Small intestine (tissue), 7 donors: ENCODE data around the gene FAM76A. TPM values are rescaled to one million over a fixed set of nuclear protein-coding genes. Genes with fewer than 3 reads are reported as not detected.

Experiments used
- DNase-seq, 2 donors: peaks; one replicate each; pipeline versions ENCODE4 v3.0.0 to v3.0.0-alpha.2; 2013
- FAIRE-seq: peaks from 2 replicates; lab custom pipeline; 2012; peaks lifted over from hg19 to GRCh38; lab: Jason Lieb, UNC
- H3K27ac ChIP-seq, 3 donors: one replicate each; pipeline ENCODE4 v1.5.1; 2013; ENCODE audit warnings: low read length in 2 of 3, mild to moderate bottlenecking in 2 of 3, control low read depth in 1 of 3, inconsistent platforms in 1 of 3, low read depth in 1 of 3, moderate library complexity in 1 of 3
- H3K27me3 ChIP-seq, 3 donors: one replicate each; pipeline ENCODE4 v1.6.1; 2013; ENCODE audit warnings: low read length in 3 of 3, inconsistent platforms in 1 of 3; ENCODE audit not compliant: control insufficient read depth in 3 of 3, insufficient read depth in 3 of 3
- H3K36me3 ChIP-seq, 3 donors: one replicate each; pipeline ENCODE4 v1.6.1; 2013; ENCODE audit warnings: low read length in 3 of 3, inconsistent platforms in 1 of 3, low read depth in 1 of 3, mild to moderate bottlenecking in 1 of 3, moderate library complexity in 1 of 3; ENCODE audit not compliant: control insufficient read depth in 3 of 3, insufficient read depth in 2 of 3
- H3K4me1 ChIP-seq, 3 donors: one replicate each; pipeline ENCODE4 v1.6.1; 2013; ENCODE audit warnings: low read length in 2 of 3, inconsistent platforms in 1 of 3, low read depth in 1 of 3, mild to moderate bottlenecking in 1 of 3, moderate library complexity in 1 of 3; ENCODE audit not compliant: control insufficient read depth in 3 of 3, insufficient read depth in 2 of 3
- H3K4me3 ChIP-seq, 3 donors: one replicate each; pipeline ENCODE4 v1.5.1; 2013; ENCODE audit warnings: low read length in 3 of 3, control low read depth in 1 of 3, inconsistent platforms in 1 of 3, low read depth in 1 of 3, mild to moderate bottlenecking in 1 of 3, moderate library complexity in 1 of 3
- H3K9me3 ChIP-seq, 2 donors: one replicate each; pipeline ENCODE4 v1.6.1; 2013; ENCODE audit warnings: low read depth in 1 of 2, low read length in 1 of 2; ENCODE audit not compliant: control insufficient read depth in 2 of 2, insufficient read depth in 1 of 2
- WGBS, 3 donors: extraction: QIAGEN DNeasy Blood & Tissue Kit; methylation state at CpG; one replicate each; pipeline ENCODE4 v1.1.7; 2013; 5-methylcytosine and 5-hydroxymethylcytosine counted together
- polyA plus RNA-seq, 4 donors: library from polyadenylated mRNA; stranded (reverse) in 3 of 4; unstranded in 1 of 4; fragments of 200-250 nt in 3 of 4; fragments of 120-200 nt in 1 of 4; gene quantifications; one replicate each; pipeline versions ENCODE4 v1.2.1 to v1.2.3, GENCODE V29; 2013
- donor health status: healthy with polysubstance abuse.
- donor health status: control.
- donor health status: control.
- donor health status: Bipolar disorder and iron deficiency.
- donor health status: healthy.

The FAM76A gene
- polyA plus RNA-seq, 4 donors, result 3.5 to 8.3 (median 4.1) TPM

DNA sequence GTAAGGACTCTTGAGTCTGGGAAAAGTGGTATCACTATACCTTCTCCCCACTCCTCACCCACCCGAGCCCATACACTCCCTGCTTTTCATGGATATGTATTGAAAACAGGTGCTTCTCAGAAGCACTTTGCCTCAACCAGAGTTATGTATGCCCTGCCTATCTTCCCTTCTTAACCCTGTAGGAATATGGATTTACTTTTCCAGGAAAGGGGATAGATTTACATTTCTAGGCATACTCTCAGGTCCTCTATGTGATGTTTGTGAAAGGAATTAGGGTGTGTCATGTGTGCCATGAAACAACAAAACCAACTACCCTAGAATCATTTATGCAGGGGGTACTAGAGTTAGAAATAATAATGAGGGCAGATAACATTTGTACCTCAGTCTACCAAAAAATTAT is 36.3 kb downstream of the FAM76A start:
- Histone ChIP-seq H3K4me3 (no peak overlapping the region), H3K27me3 (no peaks in the 10 kb centered on the region), H3K4me1 (no peaks in the 10 kb centered on the region), H3K9me3 (no peaks in the 10 kb centered on the region), H3K27ac (no peak overlapping the region), H3K36me3 (peaks cover 7 to 15% (median 10%) of the 10 kb centered on the region in 3 donors)
- FAIRE-seq (no peak), DNase-seq (no peak)
- 94 to 100% (median 100%) methylated on average over 1 of the region's 1 CpG for WGBS, 3 donors

DNA sequence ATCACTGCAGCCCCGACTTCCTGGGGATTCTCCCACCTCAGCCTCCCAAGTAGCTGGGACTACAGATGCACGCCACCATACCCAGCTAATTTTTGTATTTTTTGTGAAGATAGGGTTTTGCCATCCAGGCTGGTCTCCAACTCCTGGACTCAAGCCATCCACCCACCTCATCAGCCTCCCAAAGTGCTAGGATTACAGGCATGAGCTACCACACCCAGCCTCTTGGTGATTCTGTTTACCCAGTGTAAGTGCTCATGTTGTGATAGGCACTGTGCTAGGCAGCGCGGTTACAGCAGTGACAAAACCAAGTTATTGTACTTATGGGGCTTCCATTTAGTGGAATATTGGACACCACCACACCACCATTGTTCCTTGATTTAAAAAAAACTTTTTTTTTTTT is 37.6 kb downstream of the FAM76A start:
- Histone ChIP-seq H3K27ac (no peak overlapping the region), H3K9me3 (no peaks in the 10 kb centered on the region), H3K4me3 (no peak overlapping the region), H3K27me3 (no peaks in the 10 kb centered on the region), H3K36me3 (peaks cover 7 to 10% (median 7%) of the 10 kb centered on the region in 3 donors), H3K4me1 (no peaks in the 10 kb centered on the region)
- FAIRE-seq (no peak), DNase-seq (no peak)
- WGBS, 3 donors, result 90 to 95% (median 93%) methylated on average over 4 of the region's 4 CpGs

DNA sequence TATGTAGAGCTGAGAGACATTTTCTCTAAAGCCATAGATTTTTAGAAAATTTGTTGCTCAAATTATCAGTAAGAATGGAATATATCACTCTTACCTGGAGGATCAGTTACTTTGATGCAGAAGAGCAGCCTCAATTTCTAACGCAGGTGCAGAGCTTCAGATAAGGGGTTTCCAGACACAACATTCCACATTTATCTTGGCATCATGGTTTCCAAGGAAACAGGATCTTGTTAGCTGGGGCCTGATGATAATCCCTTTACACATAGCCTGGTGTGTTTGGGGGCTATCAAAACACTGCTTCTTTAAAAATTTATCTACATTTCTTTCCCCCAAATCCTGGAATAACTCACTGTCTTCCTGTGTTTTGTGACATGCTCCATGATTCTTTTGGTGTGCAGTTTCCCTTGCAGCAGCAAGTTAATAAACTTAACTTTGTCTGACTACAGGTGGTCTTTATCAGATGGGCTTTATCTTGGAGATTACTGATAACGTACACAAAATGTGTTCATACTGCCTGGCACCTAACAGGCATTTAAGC is 44.6 kb downstream of the FAM76A start:
- FAIRE-seq (no peak), DNase-seq (no peak)
- H3K9me3 ChIP-seq, result no peaks in the 10 kb centered on the region
- H3K27me3 ChIP-seq, result no peaks in the 10 kb centered on the region
- H3K4me3 ChIP-seq, result no peak overlapping the region
- 18 to 57% (median 43%) methylated on average over 2 of the region's 2 CpGs for WGBS, 3 donors
- H3K27ac ChIP-seq, result no peak overlapping the region
- H3K4me1 ChIP-seq, result peaks cover 0 to 11% (median 4%) of the 10 kb centered on the region in 3 donors
- no peaks in the 10 kb centered on the region for H3K36me3 ChIP-seq

DNA sequence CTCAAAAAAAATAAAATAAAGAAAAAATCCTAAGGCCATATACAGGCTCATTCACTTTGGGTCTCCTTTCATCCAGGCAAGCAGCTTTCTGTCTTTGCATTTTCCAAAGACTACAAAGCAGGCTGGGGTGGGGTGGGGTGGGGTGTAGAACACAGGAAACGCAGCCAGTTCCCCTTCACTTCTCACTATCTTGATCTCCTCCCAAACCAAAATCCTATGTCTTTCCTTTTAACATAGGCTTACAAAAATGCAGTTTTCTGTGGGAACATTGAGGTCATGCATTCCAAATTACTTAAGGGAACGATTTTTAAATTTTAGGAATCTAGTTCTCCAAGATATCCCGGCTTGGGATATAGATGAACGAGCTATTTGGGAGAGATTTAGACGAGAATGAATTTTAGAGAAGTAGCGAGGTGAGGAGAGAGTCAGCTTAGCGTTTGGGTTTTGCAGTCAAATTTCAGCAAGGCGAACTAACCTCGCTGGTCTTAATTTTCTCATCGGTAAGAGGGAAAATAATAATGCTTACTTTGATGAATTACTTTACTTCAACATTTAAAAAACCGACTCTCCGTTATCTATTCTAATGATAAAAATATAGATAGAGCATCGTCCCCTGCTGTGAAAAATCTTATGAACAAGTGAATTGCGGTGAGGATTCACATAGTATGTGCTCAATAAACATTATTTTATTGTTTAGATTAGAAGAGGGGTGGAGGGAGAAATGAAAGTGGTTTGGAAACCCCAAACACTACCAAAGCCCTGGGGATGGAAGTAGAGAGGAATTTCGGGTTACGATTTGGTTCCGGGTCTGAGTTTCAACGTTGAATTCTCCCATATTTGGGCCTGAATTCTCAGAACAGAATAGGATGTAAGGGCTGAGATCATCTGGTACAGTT is 46.5 kb downstream of the FAM76A start:
- H3K9me3 ChIP-seq, result no peaks in the 10 kb centered on the region
- WGBS, 3 donors, result 19 to 32% (median 23%) methylated on average over 18 of the region's 18 CpGs
- peak overlapping the region; percentile 51 to 93 (median 57) for H3K27ac ChIP-seq
- FAIRE-seq (no peak), DNase-seq (no peak)
- H3K4me1 ChIP-seq, result peaks cover 2 to 11% (median 4%) of the 10 kb centered on the region in 3 donors
- no peaks in the 10 kb centered on the region for H3K36me3 ChIP-seq
- H3K4me3 ChIP-seq, result peak overlapping the region in 2 of 3 donors; percentile 97 to 99
- no peaks in the 10 kb centered on the region for H3K27me3 ChIP-seq

DNA sequence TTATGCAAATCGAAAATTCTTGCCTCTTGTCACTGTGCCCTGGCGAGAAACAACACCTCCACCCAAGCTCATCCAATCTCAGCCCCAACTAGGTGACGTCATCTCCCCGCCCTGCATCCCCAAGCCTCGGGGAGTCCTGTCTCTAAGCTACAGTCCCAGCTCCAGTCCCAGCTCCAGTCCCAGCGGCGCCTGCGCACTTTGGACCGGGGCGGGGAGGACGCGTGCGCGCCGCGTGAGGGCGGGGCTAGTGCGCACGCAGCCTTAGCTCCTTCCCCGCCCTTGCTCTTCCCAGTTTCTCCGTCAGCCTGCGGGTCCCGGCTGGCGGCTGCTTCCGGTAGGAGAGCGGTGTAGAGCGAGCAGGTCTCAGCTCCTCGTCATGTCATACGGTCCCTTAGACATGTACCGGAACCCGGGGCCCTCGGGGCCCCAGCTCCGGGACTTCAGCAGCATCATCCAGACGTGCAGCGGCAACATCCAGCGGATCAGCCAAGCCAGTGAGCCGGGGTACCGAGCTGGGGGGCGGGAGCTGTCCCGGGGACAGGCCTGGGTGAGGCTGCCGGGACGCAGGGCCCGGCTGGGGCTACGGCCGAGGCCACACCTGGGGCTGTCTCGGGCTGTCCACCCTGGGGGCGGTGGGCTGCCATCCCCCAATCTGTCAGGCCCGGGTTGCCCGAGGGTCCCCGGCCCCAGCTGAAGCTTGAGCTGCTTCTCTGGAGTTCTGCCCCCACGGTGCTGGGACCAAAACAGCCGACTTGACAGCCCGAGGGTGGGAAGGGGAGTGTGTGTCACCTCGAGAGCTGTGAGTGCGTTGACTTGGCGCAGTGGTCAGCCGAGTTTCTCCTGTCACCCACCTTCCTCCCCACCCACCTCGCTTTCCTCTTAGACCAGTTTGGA is 47.4 kb downstream of the FAM76A start, which contains the start of gene STX12:
TSS of gene STX12 (plus strand) at position 288 of the 894 bp plus-strand sequence. CDS start at position 377, 89 bp downstream.
- FAIRE-seq (no peak), DNase-seq (peak; percentile 100)
- H3K27me3 ChIP-seq, result no peaks in the 10 kb centered on the region
- H3K4me3 ChIP-seq, result peak within 1 kb of the TSS; percentile 94 to 99 (median 97)
- H3K27ac ChIP-seq, result peak within 1 kb of the TSS; percentile 66 to 99 (median 93)
- H3K36me3 ChIP-seq, result no peaks in the 10 kb centered on the region
- H3K4me1 ChIP-seq, result peaks cover 2 to 13% (median 4%) of the 10 kb centered on the region in 3 donors
- no peaks in the 10 kb centered on the region for H3K9me3 ChIP-seq
- 0% methylated on average over 56 to 58 of the region's 58 CpGs for WGBS, 3 donors

DNA sequence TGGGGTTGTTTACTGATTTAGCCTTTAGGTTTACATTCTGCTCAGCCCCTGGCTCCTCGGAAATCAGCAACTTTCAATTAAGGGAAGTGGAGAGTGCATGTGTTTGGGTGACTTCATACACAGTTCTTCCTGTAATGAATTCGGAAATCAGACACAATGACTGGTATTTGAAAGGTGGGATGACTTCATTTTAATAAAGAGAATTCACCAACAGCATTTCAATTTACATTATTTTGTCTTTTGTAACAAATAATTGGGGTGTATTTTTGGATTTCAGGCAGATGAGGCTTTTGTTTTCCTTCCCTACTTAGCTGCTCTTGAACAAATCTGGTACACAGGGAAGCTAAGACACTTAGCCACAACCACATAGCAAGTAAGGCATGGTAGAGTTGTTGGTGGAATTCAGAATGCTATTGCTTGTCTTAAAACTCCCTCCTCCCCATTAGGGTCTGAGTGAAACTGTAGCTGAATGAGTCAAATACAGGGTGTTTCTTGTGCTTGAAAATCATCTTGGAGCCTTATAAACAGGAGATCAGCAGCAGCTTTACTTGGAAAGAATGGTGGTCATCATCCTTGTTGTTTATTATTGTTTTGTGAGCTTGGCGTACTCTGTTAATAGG is 48.2 kb downstream of the FAM76A start:
- H3K27me3 ChIP-seq, result no peaks in the 10 kb centered on the region
- DNase-seq (peak in 1 of 2 donors; percentile 43), FAIRE-seq (no peak)

DNA sequence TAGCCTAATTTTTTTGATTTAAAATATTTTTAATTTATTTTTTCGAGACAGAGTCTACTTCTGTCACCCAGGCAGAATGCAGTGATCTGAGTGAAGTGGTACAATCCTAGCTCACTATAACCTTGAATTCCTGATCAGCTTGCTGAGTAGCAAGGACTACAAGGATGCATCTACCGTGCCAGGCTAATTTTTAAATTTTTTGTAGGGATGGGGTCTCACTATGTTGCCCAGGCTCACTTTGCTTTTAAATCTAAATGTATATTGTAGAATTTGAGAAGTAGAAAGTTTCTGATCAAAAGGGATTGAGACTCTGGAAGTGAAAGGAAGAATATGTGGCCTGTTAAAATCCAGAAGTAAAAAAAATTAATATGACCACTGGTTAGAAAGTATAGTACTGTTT is 48.9 kb downstream of the FAM76A start:
- Histone ChIP-seq H3K4me3 (peak overlapping the region in 2 of 3 donors; percentile 20 to 99), H3K9me3 (no peaks in the 10 kb centered on the region), H3K36me3 (no peaks in the 10 kb centered on the region), H3K27ac (peak overlapping the region in 1 of 3 donors; percentile 24), H3K27me3 (no peaks in the 10 kb centered on the region), H3K4me1 (peaks cover 4 to 19% (median 6%) of the 10 kb centered on the region in 3 donors)
- WGBS, 3 donors, result 86 to 87% (median 86%) methylated on average over 2 of the region's 2 CpGs
- no peak for FAIRE-seq
- no peak for DNase-seq

More for the DNA sequence above, 48.2 kb downstream of the FAM76A start:
- WGBS, 3 donors, result 25 to 31% (median 26%) methylated on average over 3 of the region's 3 CpGs
- Histone ChIP-seq H3K27ac (peak overlapping the region; percentile 66 to 99 (median 93)), H3K36me3 (no peaks in the 10 kb centered on the region), H3K4me1 (peaks cover 4 to 19% (median 6%) of the 10 kb centered on the region in 3 donors), H3K9me3 (no peaks in the 10 kb centered on the region), H3K4me3 (peak overlapping the region; percentile 94 to 99 (median 97))
